Ecto neural progenitor cell (in vitro differentiated cells): ENCODE results near the gene SCART1.
"Not testable (repeated sequence)": the region's sequence is repeated elsewhere in the genome, so short reads cannot be mapped to it uniquely, and the experiment has no call there.

Experiments
- DNase-seq: peaks from one replicate; pipeline ENCODE4 v3.0.0-alpha.2; 2018; ENCODE audit warnings: low spot score

SCART1 gene

DNA sequence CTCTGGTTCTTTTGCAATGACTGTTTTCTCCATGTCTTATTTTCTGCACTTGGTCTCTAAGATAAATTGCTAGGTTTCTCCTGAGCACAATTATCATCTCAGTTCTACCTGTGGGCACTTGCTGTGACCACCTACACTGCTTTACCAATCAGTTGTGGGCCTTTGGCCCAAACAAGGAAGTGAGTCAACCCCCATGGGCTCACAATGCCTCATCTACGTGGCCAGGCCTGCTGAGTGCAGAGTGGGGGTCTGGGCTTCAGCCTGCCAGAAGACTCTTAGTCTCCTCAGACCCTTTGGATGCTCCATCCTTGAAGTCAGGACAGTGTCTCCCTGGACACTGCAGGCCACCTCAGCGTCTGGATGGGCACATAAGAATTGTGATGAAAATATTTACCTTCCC is 20.3 kb downstream of the SCART1 start:
- DNase-seq = no peak

DNA sequence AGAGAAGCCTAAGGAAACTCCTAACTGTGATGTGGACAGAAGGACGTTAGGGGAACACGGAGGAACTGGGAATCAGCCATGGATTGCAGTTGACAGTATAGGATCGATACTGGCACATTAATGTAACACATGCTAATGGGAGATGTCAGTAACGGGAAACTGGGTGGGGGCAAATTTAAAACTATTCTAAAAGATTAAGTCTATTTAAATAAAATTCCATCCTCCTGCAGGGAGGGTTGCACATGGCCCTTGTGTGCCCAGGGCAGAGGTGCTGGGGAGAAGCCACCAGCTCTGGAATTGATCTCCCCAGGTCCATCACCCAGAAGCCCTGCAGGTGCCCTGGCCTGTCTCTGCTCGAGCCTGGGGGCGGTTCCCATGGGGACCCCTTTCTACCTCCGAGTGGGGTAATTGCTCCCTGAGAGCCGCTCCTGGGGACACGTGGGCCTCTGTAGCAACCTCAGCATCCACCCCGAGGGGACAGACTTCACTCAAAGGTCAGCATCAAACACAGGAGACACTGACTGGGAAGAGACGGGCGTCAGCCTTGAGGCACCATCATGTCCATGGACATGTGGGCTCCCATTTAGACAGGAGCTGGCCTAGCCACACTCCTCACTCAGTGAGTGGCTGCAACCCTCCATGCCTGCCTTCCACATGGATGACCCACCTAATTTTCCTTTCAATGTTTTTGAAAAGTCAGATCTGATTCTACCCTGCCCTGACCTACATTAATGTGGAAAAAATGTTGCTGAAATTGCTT is 21.1 kb downstream of the SCART1 start:
- DNase-seq = no peak

DNA sequence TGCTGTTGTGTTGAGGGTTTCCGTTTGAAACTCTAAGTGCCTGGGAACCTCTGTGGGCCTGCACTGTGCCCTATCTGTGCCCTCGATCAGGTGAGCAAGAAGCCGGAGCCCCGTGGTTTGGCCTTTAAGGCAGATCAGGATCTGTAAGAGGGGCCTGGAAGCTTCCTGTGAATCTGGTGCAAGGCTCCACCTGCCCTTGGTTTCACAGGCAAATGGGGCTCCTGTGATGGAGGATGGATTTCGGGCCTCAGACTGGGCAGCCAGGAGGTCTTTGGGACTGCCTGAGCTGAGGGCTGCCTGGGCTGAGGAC is 21.6 kb downstream of the SCART1 start:
- DNase-seq = no peak

DNA sequence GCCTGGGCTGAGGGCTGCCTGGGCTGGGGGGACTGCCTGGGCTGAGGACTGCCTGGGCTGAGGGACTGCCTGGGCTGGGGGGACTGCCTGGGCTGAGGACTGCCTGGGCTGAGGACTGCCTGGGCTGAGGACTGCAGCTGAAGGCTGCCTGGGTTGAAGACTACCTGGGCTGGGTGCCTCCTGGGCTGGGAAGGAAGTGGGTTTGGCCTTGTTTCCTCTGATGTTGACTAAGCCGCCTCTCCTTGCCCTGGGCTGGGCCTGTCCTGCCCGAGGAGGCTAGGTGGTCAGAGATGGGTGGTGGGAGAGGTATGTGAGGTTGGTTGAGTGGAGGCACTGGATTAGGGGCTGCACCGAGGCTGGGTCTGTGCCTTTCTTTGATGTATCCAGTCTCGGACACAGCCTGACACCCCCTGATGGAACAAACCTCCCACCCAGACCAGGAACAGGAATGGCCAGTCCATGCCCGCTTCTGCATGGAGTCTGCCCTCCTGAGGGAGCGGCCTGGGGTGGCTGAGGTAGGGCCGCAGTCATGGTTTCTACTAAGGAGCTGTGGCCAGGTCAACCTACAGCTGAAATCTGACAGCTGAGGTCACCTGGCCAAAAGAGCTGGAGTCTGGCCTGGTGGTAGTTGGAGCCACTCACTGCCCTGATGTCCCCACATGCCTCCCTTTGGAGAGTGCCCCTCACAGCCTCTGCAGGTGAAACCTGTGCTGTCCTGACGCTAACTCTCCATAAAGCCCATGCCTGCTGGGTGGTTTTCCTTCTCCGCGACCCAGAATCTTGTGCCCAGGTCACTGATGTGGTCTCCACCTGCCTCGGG is 22.3 kb downstream of the SCART1 start:
- no peak for DNase-seq

DNA sequence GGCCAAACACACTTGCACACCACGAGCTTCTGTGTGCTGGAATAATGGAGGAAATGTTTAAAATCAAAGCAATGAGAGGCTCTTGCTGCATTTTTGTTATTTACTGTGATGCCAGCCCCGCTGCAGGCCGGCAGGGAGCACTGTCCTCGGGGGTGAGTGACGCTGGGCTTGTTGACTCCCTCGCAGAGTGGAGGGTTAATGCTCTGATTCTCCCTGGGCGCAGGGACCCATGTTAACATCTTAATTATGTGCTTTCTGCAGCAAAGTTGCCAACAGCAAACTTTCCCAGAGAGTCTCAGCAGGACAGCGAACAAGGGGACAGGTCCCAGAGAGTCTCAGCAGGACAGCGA is 22.9 kb downstream of the SCART1 start:
- DNase-seq = no peak

DNA sequence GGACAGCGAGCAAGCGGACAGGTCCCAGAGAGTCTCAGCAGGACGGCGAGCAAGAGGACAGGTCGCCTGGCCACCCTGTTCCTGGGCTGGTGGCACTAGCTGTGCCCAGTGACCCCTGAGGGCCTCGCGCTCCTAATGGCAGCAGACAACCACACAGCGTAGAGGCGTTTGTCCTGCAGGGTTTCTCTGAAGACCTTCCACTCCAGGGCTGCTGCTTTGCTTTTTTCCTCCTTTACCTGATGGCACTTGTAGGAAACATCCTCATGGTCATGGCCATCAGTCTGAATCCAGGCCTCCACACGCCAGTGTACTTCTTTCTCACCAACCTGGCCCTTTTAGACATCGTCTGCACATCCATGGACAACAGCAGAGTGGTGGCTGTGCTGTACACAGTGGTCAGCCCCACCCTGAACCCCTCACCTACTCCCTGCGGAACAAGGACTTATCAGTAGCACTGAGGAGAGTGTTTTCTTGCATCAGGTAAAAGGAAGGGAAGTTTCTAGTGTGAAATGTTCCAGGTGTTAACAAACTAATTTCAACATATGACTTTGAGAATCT is 27.4 kb downstream of the SCART1 start:
- DNase-seq = no peak

DNA sequence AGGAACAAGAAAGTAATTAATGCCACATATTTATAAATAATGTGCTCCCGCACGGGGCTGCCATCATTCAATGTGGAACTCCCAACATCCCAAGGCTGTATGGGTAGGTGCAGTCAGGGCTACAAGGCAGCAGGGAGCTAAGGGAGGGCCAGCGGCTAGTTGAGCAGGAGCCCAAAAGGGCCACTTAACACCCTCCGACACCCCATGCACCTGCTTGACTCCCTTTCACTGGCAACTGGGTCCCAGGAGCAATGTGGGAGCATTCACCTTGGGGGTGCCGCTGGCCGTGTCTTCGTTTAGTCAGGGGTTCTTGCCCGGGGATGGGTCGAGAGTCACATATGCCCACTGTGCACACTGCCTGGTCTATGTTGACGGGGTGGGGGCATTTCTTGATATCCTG is 27.9 kb downstream of the SCART1 start:
- no peak for DNase-seq

DNA sequence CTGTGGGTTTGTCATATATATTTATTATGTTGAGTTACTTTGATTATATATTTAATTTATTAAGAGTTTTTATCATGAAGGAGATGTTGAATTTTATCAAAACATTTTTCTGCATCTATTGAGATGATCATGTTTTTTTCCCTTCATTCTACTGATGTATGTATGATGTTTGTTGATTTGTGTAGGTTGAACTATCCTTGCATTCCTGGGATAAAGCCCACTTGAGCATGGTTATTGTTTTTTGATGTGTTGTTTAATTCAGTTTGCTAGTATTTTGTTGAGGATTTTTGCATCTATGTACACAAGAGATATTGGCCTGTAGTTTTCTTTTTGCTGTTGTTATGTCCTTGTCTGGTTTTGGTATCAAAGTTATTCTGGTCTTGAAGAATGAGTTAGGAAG is 31.1 kb downstream of the SCART1 start:
- DNase-seq = no peak

DNA sequence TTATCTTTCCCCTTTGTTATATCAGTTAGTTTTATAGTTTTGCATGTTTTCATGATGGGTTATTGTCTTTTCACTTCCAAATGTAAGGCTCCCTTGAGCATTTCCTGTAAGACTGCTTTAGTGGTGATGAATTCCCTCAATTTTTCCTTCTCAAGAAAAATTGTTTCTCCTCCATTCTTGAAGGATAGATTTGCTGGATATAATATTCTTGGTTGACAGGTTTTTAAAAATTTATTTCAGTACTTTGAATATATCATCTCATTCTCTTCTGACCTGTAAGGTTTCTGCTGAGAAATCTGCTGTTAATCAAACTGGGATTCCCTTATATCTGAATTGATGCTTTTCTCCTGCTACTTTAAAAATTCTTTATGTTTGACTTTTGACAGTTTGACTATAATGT is 33.3 kb downstream of the SCART1 start:
- DNase-seq = no peak

DNA sequence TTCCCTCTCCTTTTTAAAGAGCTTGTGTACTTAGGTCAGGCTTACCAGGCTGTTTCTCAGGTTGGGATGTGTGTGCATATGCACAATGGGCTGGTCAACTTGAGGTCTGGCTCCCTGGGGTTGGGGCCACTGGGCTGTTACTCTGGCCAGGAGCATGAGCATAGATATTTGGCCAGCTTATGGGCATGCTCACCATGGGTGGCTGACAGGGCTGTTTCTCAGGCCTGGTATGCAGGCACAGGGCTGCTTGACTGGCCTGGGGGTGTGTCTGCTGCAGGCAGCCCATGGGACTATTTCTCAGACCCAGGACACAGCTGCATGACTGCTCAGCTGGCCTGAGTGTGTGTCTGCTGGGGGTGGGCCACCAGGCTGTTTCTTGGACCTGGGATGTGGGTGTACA is 34.6 kb downstream of the SCART1 start:
- no peak for DNase-seq

DNA sequence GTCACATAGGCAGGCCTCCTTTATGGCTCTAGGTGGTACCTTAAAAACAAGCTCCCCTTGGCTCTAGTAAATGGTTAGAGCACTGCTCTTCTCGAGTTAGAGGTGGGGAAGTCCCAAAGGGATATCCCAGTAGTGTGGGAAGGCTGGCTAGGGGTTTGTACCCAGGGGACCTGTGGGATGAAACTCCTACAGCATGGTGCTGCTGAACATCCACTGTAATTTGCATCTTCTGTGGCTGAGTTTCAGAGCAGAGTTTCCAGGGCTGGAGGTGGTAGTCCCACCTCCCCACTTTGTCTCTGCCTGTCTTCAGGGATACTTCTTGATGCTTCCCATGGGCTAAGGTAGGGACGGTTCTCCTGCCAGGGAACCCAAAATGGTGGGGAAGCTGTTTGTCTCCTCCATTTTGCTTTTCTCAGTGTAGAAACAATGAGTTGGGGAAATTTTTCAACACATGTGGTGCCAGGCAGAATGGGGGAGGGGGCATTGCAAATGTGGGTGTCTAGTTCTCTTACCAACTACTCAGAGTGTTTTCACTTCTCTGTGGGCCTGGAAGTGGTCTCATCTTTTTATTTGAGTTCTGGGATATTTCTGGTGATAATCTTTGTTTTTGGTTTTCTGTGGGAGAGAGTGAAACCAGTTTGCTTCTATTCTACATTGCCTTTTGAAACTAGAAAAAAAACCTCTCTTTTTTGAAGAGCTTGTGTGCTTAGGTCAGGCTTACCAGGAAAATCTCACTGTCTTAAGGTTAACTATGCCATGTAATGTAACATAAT is 36.3 kb downstream of the SCART1 start:
- no peak for DNase-seq

DNA sequence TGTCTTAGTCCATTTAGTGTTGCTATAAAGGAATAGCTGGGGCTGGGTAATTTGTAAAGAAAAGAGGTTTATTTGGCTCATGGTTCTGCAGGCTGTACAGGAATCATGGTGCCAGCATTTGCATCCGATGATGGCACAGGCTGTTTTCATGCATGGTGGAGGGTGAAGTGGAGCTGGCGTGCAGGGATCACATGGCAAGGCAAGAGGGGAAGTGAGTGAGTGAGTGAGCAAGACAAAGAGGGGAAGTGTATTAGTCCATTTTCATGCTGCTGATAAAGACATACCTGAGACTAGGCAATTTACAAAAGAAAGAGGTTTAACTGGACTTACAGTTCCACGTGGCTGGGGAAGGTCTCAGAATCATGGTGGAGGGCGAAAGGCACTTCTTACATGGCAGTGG is 39.8 kb downstream of the SCART1 start:
- DNase-seq = not testable (repeated sequence)

DNA sequence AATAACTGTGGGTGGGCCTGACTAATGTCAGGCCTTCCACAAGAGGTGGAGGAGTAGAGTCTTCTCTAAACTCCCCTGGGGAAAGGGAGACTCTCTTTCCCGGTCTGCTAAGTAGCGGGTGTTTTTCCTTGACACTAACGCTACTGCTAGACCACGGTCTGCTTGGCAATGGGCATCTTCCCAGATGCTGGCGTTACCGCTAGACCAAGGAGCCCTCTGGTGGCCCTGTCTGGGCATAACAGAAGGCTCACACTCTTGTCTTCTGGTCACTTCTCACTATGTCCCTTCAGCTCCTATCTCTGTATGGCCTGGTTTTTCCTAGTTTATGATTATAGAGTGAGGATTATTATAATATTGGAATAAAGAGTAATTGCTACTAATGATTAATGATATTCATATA is 43.6 kb downstream of the SCART1 start:
- not testable (repeated sequence) for DNase-seq

DNA sequence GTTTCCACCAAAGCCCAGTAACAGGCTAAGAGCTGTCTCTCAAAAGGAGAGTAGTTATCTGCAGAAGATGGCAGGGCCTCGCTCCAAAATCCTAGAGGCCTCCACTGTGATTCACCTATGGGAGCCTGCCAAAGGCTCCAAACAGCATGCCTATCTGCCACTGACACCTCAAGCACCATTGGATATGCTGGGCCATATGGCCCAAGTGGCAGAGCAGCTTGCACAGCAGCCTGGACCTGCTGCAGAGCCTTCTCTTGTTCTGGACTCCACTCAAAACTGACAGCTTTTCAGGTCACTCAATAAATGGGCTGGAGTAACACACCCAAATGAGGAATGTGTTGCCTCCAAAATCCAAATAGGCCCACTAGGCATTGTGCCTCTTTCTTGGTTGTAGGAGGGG is 45.4 kb downstream of the SCART1 start:
- not testable (repeated sequence) for DNase-seq

DNA sequence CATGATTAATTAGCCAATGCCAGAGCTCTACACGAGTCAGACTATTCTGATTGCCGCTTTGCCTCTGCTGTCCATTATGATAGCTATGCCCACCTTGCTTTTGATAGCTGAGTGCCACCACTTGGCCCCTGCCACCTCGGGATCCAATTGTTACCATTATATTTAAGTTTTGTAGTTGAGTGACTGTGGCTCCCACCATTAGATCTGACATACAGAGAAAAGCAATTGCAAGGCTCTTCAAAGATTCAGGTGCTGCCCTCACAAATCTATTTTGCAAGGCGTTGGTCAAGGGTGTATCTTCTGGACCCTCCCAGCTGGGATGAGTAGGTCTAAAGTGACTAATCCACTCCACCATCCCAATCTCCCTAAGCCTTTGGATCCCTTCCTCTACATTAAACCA is 47.2 kb downstream of the SCART1 start:
- not testable (repeated sequence) for DNase-seq

DNA sequence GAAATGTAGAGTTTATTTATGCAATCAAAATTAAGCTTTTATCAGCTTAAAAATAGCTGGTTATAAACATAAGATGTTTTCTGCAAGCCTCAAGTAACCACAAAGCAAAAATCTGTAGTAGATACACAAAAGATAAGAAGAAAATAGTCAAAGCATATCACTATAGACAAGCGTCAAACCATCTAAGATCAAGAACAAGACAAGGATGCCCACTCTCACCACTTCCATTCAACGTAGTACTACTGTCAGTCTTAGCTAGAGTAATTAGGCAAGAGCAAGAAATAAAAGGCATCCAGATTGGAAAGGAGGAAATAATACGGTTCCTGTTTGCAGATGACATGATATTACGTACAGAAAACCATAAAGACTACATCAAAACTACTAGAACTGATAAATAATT is 56.0 kb downstream of the SCART1 start:
- DNase-seq = no peak

DNA sequence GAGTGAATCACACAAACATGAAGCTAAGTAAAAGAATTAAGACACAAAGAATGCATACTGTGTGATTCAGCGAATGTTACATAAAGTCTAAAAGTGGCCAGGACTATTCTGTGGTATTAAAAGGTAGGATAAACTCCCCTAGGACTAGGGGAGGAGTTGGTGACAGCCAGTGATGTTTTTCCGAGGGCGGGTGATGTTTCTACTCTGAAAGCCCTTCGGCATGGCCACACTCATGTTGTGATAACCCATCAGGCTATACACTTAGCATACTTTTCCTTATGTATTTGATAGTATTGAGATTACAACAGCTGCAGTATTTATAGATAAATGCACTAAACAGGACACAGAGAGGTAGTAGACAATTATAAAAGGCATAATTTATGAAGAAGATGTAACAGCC is 57.7 kb downstream of the SCART1 start:
- no peak for DNase-seq

DNA sequence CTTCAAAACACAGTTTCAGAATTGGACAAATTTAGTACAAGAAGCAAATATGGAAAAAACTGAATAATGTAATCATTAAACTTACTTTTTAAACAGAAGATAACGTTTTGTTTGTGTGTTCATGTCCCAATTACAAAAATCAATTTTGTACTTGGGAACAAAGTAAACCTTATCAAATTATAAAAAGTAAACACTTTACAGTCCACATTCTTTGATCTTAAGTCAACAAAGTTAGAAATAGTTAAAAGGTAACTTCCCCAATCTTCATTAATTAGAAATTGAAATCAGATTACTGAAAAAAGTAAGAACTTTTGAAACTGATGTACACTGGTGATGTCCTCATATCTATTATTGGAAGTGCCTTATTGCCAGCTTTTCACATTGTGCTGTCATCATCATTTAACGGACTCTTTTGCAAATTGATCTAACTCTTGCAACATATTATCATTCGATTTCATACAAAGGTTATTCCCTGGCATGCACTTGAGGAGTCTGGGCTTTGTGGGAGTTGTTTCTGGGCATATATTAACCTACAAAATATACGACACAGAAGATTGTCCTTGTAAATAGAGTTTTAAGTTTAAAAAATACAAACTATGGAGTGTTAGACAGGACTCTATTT is 58.3 kb downstream of the SCART1 start:
- no peak for DNase-seq

DNA sequence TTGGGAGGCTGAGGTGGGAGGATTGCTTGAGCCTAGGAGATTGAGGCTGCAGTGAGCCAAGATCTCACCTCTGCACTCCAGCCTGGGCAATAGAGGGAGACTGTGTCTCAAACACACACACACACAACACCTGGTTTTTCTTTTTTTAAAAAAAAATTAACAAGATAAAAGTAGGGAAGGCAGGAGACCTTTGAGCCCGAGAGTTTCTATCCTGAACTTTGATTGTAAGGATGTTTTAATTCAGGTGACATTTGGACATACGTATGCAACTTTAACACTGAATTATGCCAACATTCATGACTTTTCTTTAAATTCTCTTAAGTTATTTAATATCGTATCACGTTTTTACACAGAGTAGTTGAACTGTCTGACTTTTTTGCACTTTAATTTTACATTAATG is 61.7 kb downstream of the SCART1 start:
- no peak for DNase-seq

DNA sequence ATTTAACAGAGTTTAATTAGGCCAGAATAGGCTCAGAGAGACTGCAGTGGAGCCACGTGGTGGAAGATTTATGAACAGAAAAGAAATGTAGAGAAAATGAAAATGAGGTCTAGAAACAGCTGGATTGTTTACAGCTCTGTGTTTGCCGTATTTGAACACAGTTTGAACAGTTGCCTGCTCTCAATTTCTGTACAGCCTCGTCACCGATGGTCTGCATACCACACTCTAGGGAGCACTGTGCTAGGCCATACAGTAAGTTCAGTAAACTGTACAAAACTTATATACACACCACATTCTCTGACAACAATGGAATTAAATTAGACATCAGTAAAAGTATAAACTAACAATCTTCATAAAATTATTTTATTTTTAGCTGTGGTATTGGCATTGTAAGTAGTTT is 62.3 kb downstream of the SCART1 start:
- no peak for DNase-seq

DNA sequence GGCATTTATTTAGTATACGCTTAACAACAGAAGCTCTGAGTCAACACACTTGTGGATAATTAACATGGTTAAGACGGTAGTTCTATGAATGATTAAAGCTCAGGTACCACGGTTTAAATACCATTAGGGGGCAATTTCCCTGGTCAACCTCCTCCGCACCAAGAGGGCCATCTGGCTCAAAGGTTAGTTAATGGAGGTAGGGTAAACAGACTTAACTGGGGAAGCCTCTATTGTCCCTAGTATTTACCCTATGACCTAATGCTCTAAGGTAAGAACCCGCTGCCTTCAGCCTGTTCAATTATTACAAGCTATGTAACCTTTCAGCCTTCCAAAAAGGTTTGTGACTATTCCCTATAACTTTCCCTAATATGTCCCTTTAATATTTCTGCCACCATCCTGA is 64.8 kb downstream of the SCART1 start:
- not testable (repeated sequence) for DNase-seq
